ENCODE results near the gene HSPA12A. TPM values are rescaled to one million over a fixed set of nuclear protein-coding genes. Genes with fewer than 3 reads are reported as not detected.

HSPA12A gene
- total RNA-seq, 1 experiment from 2014 or later = 1.4 TPM

DNA sequence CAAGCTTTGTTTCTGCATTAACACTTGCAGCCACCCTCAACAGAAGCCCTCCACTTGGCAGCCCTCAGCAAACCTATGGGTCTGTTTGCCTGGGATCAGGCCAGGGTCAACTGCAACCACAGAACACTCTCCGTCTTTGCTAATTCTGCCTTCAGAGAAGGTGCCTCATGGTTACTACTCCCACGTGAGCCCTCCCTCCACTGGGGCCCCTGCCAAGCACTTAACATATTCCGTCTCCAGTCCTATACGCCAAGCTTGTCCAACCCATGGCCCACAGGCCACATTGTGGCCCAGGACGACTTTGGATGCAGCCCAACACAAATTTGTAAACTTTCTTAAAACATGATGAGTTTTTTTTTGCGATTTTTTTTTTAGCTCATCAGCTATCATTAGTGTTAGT is 54.7 kb downstream of the HSPA12A start:
- no peak for DNase-seq (ENCODE audit: low spot score)
- H3K4me1 ChIP-seq (ENCODE audit: insufficient read depth, low read length, poor library complexity, severe bottlenecking) = no peaks in the 10 kb centered on the region
- TF ChIP-seq EZH2 (IDR thresholded peaks at IDR 0.05; ENCODE audit: borderline replicate concordance, low read depth, low read length, poor library complexity, severe bottlenecking) (no peak), CTCF (conservative IDR thresholded peaks at IDR 0.05; ENCODE audit: low read depth, low read length) (no peak)
- H3K9me3 ChIP-seq (ENCODE audit: low read depth, low read length, poor library complexity, severe bottlenecking) = no peaks in the 10 kb centered on the region
- H3K27me3 ChIP-seq (replicated peaks; ENCODE audit: insufficient read depth, low read depth, low read length, poor library complexity) = no peaks in the 10 kb centered on the region
- H3K36me3 ChIP-seq (ENCODE audit: insufficient read depth, low read length, poor library complexity, severe bottlenecking) = no peaks in the 10 kb centered on the region
- no peak overlapping the region for H3K4me3 ChIP-seq (ENCODE audit: low read depth, low read length, poor library complexity, severe bottlenecking)
- BruUV-seq (replicated peaks) = no TSS peak
- ChIA-PET POLR2A (ENCODE audit: low non-redundant PET) (interaction anchor here (0.9 kb wide), 1 partner anchor 1622 kb away, joined by 4 read pairs; no protein-coding TSS in a partner anchor), CTCF (no interaction called here)
- intact Hi-C loops (cut with micrococcal nuclease; ENCODE audit: unreplicated experiment) = no loop called here
- no peak overlapping the region for H3K27ac ChIP-seq (ENCODE audit: low read depth, low read length, poor library complexity, severe bottlenecking)

GRCh38 chr10:116686632-116687031 is 55.7 kb downstream of the HSPA12A start:
- DNase-seq (ENCODE audit: low spot score) = no peak
- CTCF ChIA-PET = interaction anchor here (0.6 kb wide), 2 partner anchors 23 to 716 kb away, joined by 3 to 4 read pairs; no protein-coding TSS in a partner anchor

DNA sequence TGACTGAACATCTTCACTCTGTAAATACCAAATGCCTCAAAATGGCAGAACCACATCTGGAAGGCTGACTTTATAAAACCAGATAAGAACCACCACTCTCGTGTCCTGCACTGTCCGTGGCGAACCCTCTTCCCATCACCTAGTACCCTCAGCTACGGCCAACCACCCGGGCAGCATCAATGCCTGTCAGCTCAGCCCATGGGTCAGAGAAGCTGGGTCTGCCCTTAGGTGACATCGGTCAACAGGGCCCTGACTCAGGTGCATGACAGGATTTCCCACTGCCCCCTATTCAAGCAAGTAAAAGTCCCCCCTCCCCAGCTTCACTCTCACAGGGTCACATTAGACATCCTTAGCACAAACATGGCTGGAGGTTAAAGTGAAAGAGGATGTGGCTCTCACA is 56.6 kb downstream of the HSPA12A start:
- H3K4me3 ChIP-seq (ENCODE audit: low read depth, low read length, poor library complexity, severe bottlenecking) = no peak overlapping the region
- H3K27me3 ChIP-seq (replicated peaks; ENCODE audit: insufficient read depth, low read depth, low read length, poor library complexity) = no peaks in the 10 kb centered on the region
- H3K36me3 ChIP-seq (ENCODE audit: insufficient read depth, low read length, poor library complexity, severe bottlenecking) = no peaks in the 10 kb centered on the region
- TF ChIP-seq CTCF (conservative IDR thresholded peaks at IDR 0.05; ENCODE audit: low read depth, low read length) (no peak), EZH2 (IDR thresholded peaks at IDR 0.05; ENCODE audit: borderline replicate concordance, low read depth, low read length, poor library complexity, severe bottlenecking) (no peak)
- no peaks in the 10 kb centered on the region for H3K4me1 ChIP-seq (ENCODE audit: insufficient read depth, low read length, poor library complexity, severe bottlenecking)
- POLR2A ChIA-PET (ENCODE audit: low non-redundant PET) = no interaction called here
- DNase-seq (ENCODE audit: low spot score) = no peak
- intact Hi-C loops (cut with micrococcal nuclease; ENCODE audit: unreplicated experiment) = no loop called here
- H3K27ac ChIP-seq (ENCODE audit: low read depth, low read length, poor library complexity, severe bottlenecking) = no peak overlapping the region
- H3K9me3 ChIP-seq (ENCODE audit: low read depth, low read length, poor library complexity, severe bottlenecking) = no peaks in the 10 kb centered on the region
- CTCF ChIA-PET = no interaction called here
- no TSS peak for BruUV-seq (replicated peaks)

More at GRCh38 chr10:116686632-116687031, 55.7 kb downstream of the HSPA12A start:
- intact Hi-C loops (cut with micrococcal nuclease; ENCODE audit: unreplicated experiment) = no loop called here
- Histone ChIP-seq H3K4me1 (ENCODE audit: insufficient read depth, low read length, poor library complexity, severe bottlenecking) (no peaks in the 10 kb centered on the region), H3K9me3 (ENCODE audit: low read depth, low read length, poor library complexity, severe bottlenecking) (no peaks in the 10 kb centered on the region), H3K27me3 (replicated peaks; ENCODE audit: insufficient read depth, low read depth, low read length, poor library complexity) (no peaks in the 10 kb centered on the region), H3K4me3 (ENCODE audit: low read depth, low read length, poor library complexity, severe bottlenecking) (no peak overlapping the region), H3K36me3 (ENCODE audit: insufficient read depth, low read length, poor library complexity, severe bottlenecking) (no peaks in the 10 kb centered on the region), H3K27ac (ENCODE audit: low read depth, low read length, poor library complexity, severe bottlenecking) (no peak overlapping the region)
- BruUV-seq (replicated peaks) = no TSS peak
- POLR2A ChIA-PET (ENCODE audit: low non-redundant PET) = no interaction called here
- TF ChIP-seq CTCF (conservative IDR thresholded peaks at IDR 0.05; ENCODE audit: low read depth, low read length) = no peak
- TF ChIP-seq EZH2 (IDR thresholded peaks at IDR 0.05; ENCODE audit: borderline replicate concordance, low read depth, low read length, poor library complexity, severe bottlenecking) = no peak

All from A673 (cell line).